Upper lobe of left lung (tissue), 4 donors: Measurements from ENCODE around the gene NHERF2.

Experiments used
- EP300 ChIP-seq, 4 donors: sonication (generic); formaldehyde crosslinking; IDR thresholded peaks; one replicate each; pipeline ENCODE4 v1.5.1; 2017; ENCODE audit warnings: antibody characterized with exemption in 4 of 4, control low read depth in 2 of 4
- POLR2A ChIP-seq, 4 donors: fragments of 450-650 bp; IDR thresholded peaks; one replicate each; pipeline ENCODE4 v1.5.1; 2016 to 2017; ENCODE audit warnings: antibody characterized with exemption in 4 of 4, mild to moderate bottlenecking in 2 of 4
- TF ChIP-seq, protein P1 (sequence below), 6 experiments: fragments of 450-650 bp in 4 of 6; fragments of 200-600 bp in 2 of 6; sonication (generic) in 2 of 6; IDR thresholded peaks; one replicate each; pipeline ENCODE4 v1.5.1; 2016 to 2019; ENCODE audit warnings: antibody characterized with exemption in 6 of 6

DNA sequence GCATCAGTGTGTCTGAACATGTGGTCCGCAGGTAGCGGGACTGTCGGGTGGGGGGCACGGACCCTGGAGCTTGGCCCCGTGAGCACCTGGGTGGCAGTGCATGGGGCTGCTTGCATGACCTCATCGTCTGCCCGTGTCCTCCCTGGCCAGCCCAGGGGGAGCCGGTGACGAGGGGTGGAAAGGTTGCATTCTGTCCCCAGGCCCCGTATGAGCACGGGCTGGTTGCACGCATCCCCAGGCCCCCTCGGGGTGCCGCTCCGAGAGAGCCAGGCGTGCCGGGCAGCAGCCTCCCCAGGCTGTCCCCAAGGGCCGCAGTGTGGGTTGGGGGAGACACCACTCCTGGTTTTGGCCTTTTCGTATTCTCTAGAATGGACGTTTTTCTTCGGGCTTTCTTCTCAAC is 51.0 kb downstream of the NHERF2 start:
- TF ChIP-seq POLR2A (IDR thresholded peaks at IDR 0.05): no peak
- no peak for TF ChIP-seq EP300 (IDR thresholded peaks at IDR 0.05)
- TF ChIP-seq, protein P1, sequence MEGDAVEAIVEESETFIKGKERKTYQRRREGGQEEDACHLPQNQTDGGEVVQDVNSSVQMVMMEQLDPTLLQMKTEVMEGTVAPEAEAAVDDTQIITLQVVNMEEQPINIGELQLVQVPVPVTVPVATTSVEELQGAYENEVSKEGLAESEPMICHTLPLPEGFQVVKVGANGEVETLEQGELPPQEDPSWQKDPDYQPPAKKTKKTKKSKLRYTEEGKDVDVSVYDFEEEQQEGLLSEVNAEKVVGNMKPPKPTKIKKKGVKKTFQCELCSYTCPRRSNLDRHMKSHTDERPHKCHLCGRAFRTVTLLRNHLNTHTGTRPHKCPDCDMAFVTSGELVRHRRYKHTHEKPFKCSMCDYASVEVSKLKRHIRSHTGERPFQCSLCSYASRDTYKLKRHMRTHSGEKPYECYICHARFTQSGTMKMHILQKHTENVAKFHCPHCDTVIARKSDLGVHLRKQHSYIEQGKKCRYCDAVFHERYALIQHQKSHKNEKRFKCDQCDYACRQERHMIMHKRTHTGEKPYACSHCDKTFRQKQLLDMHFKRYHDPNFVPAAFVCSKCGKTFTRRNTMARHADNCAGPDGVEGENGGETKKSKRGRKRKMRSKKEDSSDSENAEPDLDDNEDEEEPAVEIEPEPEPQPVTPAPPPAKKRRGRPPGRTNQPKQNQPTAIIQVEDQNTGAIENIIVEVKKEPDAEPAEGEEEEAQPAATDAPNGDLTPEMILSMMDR (IDR thresholded peaks at IDR 0.05): no peak
